T-helper 1 cell treated with Interleukin-12 subunit alpha and Interleukin-12 subunit beta and Interleukin-4 antibody, amounts not matched to agents 30 ng/mL and 1 ng/mL, for 36 hours (primary cell): ENCODE measurements around the gene PTCH2. TPM values are rescaled to one million over a fixed set of nuclear protein-coding genes. Genes with fewer than 3 reads are reported as not detected.
"Not testable (repeated sequence)": the region's sequence is repeated elsewhere in the genome, so short reads cannot be mapped to it uniquely, and the experiment has no call there.

Experiments
- intact Hi-C: fragments of 100-400 bp; cut with micrococcal nuclease; formaldehyde crosslinking; loops from one replicate; pipeline ENCODE4 v1.15.1; 2024
- total RNA-seq: library from RNA; stranded (reverse); gene quantifications from 2 replicates; pipeline ENCODE4 v1.2.3, GENCODE V29; 2022

PTCH2 gene
- total RNA-seq, 1 donor from 2014 or later, result 1.3 TPM

DNA sequence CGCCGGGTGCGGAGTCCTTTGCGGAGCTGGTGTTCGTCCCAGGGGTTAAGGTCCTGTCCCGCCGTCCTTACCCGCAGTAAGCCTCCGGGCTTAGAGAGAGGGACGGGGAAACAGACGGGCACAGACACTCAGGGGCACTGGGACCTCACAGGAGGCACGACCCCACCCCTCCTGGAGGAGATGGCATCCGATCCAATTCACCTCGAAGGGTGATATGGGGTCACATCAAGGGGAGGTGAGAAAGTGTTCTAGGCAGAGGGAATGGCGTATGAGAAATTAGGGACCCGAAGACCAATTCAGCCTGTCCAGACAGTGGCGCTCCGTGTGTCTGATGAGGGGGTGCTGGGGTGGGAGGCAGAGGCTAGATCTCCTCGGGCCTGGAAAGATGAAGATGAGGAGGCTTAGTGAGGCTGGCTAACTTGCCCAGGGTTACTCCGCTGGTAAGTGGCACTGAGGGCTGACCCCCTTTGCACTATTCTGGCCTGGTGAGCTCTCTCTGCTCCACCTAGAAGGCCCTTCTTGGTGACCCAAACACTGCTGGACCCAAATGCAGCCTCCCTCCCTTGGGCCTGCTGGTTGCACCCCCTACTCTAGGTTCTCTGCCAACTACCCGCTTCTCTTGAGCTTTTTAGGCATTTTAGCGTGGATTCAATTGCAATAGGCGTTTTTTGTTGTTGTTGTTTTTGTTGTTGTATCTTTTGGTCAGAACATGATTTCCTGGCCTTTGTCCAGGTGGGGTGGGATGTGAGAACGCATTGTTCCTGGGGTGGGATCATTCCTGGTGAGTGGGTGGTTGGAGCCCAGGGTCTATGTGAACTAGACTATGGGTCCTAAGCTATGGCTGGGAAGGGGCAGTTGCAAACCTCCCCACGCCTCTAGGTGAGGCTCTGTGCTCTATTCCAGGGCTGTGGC lies 22.5 kb downstream of the PTCH2 start:
- intact Hi-C loops, result loop anchor here (1.0 to 5.0 kb wide), 4 partner anchors 34 to 672 kb away; partner anchors contain the start of genes EIF2B3, MUTYH, TESK2 and TOE1

DNA sequence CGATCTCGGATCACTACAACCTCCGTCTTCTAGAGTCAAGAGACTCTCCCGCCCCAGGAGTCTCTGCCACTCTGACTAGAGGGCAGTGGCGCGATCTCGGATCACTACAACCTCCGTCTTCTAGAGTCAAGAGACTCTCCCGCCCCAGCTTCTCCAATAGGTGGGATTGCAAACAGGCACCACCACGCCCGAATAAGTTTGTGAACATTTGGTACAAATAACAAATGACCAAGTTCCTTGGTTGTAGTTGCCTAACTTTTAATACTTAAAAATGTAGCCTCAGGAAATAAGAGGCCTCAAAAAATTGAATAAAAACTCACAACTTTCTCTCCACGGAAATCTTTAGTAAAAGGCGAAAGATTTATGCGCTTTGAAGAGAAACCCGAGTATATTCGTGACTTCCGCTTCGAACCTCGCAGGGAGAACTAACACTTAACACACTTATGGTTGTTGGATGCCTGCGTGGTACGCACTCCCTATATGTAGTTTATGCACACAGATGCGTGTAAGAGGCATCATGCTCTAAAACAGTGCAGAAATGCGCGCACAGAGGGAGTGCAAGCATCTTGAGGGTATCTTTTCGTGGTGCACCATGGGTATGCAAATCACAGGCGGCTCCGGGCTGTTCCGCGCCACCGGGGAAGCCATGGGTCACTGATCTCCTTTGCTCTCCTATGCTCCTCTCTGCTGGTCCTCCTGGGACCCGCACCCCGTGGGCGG lies 23.3 kb downstream of the PTCH2 start:
- intact Hi-C loops, result loop anchor here (1.0 to 5.0 kb wide), 10 partner anchors 10 to 673 kb away; partner anchors contain the start of genes EIF2B3, MUTYH, PLK3 and RNU5D-1

DNA sequence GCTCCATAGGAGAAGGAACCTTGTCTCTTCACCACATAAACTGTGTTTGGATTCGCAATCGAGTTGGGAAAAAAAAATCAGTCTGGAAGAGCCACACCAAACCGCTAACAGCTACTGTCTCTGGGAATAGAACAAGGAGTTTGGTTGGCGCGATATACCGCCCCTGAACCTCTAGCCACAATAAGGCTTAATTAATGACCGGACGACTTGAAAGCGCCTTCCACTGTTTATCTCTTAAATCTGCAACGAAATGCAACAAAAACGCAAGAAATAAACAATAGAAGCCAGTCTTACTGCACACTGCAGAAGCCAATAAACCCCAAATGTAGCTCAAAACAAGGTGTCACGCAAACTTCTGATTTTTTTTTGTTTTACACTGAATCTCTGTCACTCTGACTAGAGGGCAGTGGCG lies 23.9 kb downstream of the PTCH2 start:
- intact Hi-C loops, result loop anchor here (1.0 kb wide), 6 partner anchors 10 to 193 kb away; partner anchors contain the start of genes PLK3, RNU5D-1, RPS8 and UROD

DNA sequence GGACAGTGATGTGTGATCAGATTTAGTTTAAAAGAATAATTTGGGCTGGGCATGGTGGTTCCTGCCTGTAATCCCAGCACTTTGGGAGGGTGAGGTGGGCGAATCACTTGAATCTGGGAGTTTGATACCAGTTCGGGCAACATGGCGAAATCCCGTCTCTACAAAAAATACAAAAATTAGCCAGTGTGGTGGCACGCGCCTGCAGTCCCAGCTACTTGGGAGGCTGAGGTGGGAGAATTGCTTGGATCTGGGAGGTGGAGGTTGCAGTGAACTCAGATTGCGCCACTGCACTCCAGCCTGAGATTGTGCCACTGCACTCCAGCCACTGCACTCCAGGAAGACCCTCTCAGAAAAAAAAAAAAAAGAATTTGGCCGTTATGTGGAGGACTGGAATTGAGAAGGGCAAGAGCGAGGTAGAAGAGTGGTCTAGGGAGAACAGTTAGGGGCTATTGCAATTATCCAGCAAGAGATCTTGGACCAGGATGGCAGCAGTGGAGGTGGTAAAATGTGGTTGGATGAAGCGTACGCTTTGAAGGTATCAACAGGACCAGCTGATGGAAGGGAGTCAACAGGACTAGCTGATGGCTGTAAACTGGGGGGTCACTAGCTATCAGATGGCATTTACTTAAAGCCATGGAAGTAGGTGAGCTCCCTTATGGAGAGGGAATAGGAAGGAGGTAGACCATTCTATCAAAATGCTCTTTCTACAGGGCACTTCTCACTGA lies 25.1 kb downstream of the PTCH2 start:
- intact Hi-C loops, result no loop called here

DNA sequence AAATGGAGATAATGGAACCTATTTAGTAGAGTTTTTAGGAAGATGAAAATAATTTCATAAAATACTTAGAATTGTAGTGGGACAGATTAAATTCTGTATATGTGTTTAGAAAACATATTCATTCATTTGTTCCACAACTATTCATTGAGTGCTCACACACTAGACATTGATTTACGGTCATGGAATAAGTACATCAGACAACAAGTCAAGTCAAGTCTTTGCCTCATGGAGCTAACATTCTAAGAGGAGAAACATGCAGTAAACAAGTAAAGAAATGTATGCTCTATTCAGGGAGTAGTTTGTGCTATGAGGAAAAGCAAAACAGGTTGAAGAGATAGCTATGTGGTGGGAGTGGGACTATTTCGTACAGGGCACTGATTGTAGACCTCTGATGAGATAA lies 25.7 kb downstream of the PTCH2 start:
- intact Hi-C loops, result no loop called here

DNA sequence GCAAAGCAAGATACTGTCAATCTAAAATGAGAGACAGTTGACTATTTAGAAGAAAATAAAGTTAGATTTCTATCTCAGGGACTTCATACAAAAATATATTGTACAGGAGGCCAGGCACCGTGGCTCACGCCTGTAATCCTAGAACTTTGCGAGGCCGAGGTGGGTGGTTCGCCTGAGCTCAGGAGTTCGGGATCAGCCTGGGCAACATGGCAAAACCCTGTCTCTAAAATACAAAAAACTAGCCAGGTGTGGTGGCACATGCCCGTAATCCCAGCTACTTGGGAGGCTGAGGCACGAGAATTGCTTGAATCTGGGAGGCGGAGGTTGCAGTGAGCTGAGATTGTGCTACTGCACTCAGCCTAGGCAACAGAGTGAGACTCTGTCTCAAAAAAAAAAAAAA lies 27.1 kb downstream of the PTCH2 start:
- intact Hi-C loops, result not testable (repeated sequence)

DNA sequence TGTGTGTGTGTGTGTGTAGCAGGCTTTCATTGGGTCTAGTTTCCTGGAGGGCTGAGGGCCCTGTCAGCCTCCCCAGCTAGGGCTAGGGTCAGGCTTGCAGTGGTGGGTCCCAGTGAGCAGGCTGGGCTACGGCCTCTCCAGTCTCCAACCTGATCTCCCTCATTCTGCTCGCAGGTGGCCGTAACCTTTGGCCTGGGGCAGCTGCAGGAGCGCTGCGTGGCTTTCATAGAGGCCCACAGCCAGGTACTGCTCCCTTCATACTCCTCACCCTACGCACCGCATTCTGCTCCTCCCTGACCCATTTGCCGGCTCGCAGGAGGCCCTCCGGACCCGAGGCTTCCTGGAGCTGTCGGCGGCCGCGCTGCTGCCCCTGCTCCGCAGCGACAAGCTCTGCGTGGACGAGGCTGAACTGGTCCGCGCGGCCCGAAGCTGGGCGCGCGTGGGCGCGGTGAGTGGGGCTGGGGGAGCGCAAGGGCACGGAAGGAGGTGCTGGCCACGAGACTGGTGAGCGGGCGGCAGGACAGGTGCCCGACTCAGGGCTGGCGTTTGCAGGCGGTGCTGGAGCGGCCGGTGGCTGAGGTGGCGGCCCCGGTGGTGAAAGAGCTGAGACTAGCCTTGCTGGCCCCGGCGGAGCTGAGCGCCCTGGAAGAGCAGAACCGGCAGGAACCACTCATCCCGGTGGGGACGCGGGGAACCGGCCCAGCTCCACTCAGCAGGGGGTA lies 30.1 kb downstream of the PTCH2 start:
- intact Hi-C loops, result loop anchor here (1.0 kb wide), 1 partner anchor 173 kb away; the partner anchor contains the start of gene EIF2B3

DNA sequence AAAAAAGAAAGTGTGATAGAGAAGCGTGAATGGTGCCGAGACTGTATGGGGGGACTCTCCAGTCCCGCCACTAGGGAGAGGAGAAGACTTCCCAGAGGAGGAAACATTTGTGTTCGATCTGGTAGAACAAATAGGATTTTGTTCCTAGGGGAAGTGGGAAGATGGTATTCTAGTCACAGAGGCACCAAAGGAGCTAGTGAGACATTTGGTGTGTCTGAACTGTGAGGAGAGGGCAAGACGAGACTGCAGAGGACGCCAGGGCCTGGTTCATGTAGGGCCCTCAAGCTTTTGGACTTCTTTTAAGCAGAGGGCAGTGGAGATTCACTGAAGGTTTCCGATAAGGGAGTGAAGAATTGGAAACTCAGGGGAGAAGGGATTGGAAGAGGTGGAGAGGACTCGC lies 31.8 kb downstream of the PTCH2 start:
- intact Hi-C loops, result no loop called here

DNA sequence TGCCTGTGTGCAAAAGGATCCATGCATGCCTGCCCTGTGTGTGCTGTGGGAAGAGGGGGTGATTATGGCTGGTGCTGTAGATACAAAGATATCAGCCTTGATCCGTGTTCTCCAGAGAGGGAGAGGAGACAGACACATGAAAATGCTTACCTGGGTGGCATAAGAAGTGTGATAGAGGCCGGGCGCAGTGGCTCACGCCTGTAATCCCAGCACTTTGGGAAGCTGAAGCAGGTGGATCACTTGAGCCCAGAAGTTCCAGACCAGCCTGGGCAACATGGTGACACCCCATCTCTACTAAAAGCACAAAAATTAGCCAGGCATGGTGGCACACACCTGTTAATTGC lies 32.3 kb downstream of the PTCH2 start:
- intact Hi-C loops, result not testable (repeated sequence)

DNA sequence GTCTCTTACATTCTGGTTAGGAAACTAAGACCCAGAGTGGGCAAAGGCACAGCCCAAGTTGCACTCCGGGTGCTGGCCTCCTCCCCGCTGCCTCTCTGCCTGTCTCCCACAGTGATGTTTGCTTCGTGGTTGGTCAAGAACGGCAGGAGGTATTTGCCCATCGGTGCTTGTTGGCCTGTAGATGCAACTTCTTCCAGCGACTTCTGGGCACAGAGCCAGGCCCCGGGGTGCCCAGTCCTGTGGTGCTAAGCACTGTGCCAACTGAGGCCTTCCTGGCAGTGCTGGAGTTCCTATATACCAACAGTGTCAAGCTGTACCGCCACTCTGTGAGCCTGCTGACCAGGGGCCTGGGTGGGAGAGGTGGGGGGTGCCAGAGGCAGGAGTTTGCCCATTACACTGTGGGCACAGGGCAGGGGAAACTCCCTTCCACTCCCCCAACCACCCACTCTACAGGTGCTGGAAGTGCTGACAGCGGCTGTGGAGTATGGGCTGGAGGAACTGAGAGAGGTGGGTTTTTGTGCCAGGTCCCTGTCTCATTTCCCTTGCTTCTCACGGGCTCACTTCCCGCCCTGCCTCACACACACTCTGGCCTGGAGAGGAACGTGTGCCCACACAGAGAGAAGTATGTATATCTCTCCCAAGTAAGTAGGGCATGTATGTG lies 32.8 kb downstream of the PTCH2 start:
- intact Hi-C loops, result no loop called here

DNA sequence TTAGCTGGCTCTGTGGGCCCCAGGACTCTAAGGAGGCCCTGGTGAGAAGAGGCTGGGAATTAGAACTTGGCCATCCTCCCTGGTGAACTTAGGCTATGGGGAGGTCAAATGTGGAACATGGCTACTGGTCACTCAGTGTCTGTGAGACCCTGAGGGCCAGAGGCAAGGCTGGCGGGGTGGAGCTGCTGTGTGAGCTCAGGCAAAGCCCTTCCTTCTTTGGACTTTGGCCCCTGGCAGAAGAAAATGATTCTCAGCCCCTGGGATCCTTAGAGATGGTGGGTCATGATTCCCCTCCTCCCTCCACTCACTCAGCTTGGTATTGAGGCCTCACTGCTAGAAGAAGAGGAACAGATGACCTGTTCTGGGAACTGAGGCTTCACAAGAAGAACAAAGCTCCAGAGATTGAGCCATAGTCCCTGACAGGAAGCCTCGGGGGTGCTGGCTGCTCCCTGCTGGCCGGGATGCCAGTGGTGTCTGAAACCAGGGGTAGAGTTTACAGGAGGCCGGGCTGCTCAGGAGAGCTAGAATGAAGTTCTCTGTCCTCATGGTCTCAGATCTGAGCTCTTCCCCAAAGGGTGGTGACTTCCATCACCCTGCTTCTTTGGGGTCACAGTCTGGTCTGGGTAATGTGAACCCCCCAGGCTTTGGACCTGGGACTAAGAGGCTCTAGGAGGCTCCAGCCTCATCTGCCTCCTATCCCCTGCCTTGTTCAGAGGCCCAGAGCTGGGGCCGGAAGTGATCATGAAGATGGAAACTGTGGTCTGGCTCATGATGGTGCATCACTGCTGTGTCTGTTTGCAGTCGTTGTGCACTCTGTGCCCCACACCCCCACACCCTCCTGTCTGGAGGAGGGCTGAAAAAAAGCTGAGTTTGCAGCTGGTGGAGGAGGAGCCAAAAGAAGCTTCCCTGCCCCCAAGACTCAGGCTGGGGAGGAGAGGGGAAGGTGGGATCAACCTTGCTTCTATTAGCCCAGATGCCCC lies 33.8 kb downstream of the PTCH2 start:
- intact Hi-C loops, result loop anchor here (1.0 to 5.0 kb wide), 7 partner anchors 9 to 1438 kb away; partner anchors contain the start of genes GPBP1L1, MUTYH, PLK3 and RAD54L

DNA sequence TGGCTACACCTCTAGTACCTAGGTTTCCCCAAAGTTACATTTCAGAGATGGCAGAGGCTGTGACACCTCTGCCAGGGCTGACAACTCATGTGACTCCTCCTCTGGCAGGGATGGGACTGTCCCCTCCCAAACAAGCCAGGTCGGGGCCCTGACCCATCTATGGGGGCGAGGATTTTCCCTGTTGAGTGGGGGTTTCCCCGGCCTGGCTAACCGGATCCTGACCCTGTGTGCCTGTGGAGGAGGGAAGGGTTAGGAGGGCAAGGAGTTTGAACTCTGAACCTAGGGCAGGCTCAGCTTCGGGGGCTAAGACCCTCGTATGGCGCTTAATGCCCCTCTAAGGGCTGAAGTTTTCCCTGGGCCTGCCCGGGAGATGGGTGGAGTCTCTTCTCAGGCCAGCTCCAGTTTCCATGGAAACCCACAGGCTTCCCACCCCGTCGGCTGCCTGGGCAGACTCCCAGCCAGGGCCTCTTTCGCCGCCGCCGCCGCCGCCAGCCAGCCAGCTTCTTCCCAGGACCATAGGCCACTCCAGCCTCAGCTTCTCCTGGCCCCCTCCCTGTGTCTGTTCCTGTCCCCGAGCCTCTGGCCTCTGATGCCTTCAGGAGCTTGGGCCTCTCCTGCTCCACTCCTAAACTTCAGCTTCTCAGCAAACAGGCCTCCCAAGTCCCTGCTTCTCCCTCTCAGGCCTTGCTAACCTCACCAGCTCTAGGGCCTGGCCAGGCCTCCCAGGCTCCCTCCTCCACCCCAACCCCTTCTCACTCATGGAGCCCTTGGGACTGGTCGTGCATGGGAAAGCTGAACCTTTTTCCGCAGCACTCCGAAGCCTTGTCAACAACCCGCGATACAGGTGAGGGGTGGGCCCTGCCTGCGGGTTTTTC lies 34.8 kb downstream of the PTCH2 start, which contains the start of gene BTBD19:
Gene BTBD19, plus strand, starts transcription at position 461 of the 875 bp plus-strand sequence. Its CDS starts 298 bp downstream, at position 759.
- intact Hi-C loops, result loop anchor here (2.0 to 5.0 kb wide), 3 partner anchors 533 to 1439 kb away; partner anchors contain the start of genes GPBP1L1, MUTYH, RAD54L and TOE1

DNA sequence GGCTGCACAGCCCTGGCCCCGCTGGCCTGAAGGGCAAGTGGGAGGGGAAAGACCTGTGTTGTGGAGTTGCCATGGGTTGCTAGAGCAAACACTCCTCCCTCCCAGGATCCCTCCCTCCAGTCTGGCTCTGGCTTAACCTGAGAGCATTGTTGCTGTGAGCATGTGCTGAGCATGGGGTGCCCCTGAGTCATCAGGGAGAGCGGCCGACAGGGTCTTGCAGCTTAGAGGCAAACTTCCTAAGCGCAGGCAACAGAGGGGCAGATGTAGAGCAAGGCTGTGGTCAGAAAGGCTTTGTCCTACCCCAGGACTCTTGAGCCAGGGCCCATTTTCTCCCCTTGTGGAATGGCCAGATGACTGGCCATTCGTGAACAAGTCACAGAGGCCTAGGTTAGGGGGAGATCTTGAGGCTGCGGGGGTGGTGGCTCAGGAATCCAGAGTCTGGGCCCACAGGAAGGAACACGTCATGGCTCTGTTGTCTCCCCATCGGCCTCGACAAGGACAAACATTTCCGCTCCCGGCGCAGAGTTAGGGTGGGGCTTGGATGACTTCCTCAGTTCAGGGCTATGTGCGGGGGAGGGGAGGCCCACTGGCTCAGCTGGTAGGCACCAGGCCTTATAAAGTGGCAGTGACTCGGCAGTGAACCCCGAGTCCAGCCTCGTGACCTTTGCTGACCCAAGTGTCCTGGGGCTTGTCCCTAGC lies 35.5 kb downstream of the PTCH2 start:
- intact Hi-C loops, result loop anchor here (2.0 to 5.0 kb wide), 4 partner anchors 133 to 1440 kb away; partner anchors contain the start of genes ARMH1, GPBP1L1, MUTYH and RAD54L

DNA sequence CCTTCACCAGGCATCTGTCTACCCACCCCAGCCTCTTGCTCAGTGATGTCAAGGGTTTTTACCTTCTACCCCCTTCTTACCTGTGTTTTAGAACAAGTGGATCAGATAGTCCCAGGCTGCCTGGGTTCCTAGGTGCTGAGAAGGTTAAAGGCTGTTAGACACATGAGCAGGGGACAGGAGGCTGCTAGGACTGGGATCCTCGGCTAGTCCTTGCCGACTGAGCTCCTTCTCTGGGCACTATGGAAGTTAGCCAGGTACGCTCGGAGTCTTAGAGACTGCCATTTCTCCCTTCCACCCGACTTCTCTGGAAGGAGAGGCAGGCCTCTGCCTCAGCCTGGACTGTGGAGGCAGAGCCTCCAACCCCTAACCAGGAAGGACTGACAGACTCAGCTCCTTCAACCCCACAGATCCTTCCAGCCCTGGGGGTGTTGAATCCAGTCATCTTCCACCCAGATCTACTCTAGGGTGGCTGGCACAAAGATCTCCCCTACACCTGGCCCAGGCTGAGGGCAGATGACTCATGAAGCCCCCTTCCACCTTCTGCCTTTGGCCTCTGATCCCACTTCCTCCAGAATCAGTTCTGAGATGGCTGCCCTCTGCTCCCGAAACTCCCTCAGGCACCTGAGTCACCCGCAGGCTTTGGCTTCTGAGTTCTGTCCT lies 36.2 kb downstream of the PTCH2 start, which contains the start of gene DYNLT4:
Gene DYNLT4, minus strand, starts transcription at position 648 of the 660 bp plus-strand sequence. CDS start 683 bp downstream, outside the sequence.
- intact Hi-C loops, result loop anchor here (2.0 to 5.0 kb wide), 2 partner anchors 132 to 1440 kb away; partner anchors contain the start of genes ARMH1, RAD54L and TMEM53

DNA sequence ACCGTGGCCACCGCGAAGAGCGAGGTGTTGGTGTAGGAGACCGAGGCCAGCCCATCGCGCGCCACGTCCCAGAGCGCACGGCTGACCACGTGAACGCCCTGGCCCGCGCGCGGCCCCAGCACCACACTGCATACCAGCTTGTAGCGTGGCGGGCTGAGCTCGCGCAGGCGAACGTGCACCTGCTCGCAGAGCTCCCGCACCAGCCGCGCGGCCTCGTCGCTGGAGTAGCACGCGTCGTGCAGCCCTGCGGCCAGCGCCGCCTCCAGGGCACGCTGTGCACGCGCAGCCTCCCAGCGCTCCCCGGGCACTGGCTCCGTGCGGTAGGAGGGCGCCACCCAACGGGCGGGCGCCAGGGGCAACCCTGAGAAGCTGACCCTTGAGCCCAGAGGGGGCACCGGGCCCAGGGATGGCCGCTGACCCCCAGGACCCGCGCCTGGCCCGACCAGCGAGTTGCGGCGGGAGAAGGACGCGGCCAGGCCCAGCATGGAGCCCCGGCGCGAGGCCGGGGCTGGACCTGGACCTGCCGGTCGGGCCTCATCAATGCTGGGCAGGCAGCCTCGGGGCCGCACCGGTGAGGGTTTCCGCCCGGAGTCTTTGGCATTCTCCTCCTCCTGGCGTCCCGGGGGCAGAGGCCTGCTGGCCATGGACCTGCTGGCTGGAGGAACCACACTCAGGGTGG lies 36.9 kb downstream of the PTCH2 start:
- intact Hi-C loops, result loop anchor here (2.0 to 5.0 kb wide), 2 partner anchors 131 to 1441 kb away; partner anchors contain the start of genes ARMH1, RAD54L and TMEM53
